Superior temporal gyrus (tissue), 1 donor: Measurements from ENCODE around the gene RSPRY1.
A peak's percentile ranks its signal among the peaks of the same experiment; 100 is the strongest.
"Not testable (repeated sequence)": the region's sequence is repeated elsewhere in the genome, so short reads cannot be mapped to it uniquely, and the experiment has no call there.

Experiments
- DNase-seq: peaks from one replicate; pipeline ENCODE4 v3.0.0-alpha.2; 2016; ENCODE audit errors: extremely low spot score

The RSPRY1 gene

DNA sequence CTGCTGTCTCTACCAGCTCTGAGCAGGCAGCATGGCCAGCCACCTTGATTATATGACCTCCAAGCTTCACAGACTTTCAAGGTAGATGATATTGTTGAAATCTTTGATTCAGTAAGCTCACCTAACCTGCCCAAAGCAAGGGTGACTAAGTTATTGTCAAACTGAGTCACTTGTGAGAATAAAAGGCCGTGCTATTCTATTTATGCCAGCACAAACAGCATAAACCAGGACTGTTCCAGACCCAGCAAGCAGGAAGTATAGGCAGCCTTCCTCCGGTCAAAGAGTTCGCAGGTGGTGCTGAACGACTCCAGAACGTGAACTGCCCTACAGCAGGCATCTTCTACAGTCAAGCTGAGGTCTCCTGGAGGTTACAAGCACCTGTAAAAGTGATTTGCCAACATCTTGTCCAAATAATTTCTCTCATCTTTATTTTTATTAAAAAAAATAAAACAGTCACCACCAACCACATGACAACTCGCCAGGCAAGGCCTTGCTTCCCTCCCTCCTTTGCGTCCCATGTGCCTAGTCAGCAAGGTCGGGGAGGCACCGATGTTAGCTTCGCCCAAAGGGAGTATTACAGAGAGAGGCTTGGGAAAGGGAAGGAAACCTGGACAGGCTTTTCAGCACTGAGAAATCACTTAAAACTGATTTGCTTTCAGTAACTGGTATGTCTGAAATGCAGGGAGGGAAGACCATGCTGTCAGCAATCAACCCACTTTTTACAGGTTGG lies 69.7 kb downstream of the RSPRY1 start:
- DNase-seq: no peak

DNA sequence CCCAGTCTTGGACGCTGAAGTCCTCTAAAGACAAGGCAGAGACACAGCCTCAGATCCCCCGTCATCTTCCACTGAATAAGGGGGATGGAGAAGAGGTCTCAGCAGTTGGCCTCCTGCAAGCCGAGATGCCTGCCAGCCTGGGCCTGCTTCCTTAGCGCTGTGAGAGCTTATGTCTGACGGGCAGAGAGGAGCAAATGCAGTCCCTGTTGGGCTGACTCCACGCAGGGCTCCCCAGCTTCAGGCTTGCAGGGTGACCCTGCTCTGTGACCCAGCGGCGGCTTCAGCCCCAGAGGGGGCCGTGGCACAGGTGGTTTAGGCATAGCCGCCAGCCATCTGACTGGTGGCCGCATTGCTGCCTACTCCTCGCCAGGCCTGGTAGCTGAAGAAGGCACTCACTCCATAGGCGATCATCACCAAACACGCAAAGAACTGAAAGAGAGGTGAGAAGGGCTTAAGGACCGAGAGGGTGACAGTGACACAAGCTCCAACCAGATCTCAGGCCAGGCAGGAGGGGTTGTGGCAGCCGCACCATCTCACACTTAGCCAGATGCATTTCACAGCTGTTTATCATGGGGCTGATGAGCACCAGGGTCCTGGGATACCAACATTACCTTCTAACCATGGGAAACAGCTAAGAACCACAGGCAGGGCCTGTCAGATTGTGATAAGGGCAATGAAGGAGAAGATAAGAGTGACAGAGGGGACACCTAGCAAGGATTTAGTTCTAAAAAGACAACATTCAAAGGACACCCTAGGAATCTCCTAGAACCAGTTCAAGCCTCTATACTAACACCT lies 70.7 kb downstream of the RSPRY1 start:
- DNase-seq: no peak

DNA sequence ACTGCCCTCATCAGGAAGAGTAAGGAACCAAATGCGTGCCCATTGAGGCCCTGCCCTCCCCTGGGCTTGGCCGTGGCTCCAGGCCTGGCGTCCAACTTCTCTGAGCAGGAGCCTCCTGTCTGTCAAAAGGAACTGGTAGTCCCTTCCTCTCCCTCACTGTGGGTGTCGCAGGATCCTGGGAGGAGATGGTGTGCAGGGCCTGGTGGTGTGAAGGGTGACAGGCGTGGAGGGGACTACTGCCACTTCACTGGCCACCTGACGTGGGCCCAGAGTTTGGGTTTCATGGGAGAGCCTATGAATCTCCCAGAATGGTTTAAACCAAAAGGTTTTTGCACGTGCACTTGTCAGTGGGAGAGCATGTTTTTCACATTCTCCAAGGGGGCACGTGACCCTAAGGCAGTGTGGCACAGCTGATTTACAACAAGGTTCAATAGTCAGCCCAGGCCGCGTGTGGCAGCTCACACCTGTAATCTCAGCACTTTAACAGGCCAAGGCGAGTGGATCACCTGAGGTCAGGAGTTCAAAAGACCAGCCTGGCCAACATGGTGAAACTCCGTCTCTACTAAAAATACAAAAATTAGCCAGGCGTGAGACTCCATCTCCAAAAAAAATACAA lies 71.4 kb downstream of the RSPRY1 start:
- no peak for DNase-seq

DNA sequence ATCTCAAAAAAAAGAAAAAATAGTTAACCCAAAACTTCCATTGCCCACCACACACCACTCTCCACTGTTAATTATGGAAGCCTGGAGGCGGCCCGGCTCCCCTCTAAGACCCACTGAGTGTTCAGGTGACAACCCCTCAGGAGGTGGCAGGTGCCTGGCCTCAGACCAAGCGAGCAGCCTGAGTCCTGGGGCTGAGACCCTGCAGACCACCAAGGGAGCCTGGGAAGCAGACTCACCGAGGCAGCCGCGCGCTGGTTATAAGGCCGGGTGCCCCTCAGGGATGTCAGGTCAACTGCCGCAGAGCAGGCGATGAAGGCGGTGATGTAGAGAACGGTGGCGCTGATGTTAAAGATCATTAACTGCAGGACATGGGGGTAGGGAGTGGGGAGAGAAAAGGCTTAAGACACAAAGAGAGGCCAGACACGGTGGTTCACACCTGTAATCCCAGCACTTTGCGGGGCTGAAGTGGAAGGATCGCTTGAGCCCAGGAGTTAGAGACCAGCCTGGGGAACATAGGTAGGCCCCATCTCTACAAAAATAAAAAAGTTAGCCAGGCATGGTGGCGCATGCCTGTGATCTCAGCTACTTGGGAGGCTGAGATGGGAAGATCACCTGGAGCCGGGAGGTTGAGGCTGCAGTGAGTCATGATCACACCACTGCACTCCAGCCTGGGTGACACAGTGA lies 72.2 kb downstream of the RSPRY1 start:
- no peak for DNase-seq

DNA sequence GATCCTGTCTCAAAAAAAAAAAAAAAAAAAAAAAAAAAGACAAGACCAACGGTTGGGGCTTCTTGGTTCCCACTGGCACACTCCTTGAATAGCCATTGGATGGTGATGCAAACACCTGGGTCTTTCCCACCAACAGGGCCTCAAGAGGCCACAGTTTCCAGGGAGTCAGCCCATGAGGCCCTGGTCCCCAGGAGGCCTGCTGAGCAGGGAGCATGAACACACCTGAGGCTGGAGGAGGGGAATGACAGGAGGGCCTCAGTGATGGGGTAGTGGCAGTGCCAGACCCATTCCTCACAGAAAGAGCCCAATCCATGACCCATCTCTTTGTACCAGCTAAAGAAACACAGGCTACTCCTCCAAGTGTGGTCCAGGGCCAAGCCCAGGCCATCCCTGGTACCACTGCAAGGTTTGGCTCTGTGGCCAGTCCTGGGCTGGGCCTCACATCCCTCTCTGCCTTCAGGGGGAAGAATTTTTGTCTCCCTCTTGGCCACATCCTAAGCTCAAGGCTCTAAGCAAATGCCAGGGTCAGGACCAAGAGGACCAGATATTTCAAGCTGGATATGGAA lies 72.9 kb downstream of the RSPRY1 start:
- no peak for DNase-seq

DNA sequence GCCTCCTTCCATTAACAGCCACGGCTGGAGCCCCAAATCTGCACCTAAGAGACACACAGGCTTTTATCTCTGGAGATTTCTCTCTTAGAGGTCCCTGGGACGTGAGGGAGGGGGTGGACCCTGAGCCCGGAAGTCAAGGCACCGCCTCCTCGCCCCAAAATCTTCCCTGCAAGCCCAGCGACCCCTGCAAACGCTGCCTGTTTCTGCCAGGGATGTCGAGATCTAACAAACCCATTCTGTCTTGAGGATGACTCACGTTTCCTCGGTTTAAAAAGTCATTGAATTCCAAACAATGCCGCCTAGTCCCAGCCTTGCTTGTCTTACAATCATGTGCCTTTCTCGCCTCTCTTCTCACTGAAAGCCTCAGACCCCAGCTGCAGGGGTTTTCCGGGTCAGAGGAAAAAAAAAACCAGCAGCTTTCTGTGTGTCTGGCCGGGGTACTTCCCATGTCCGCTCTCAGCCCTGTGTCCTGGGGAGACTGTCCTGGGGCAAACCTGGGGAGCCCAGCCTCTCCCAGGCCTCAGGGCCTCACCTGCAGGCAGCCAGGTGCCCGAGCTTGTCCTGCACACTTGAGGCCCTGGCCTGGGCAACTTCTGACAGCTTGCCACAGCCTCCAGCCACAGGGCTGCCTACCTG lies 74.3 kb downstream of the RSPRY1 start:
- DNase-seq: peak; percentile 91

DNA sequence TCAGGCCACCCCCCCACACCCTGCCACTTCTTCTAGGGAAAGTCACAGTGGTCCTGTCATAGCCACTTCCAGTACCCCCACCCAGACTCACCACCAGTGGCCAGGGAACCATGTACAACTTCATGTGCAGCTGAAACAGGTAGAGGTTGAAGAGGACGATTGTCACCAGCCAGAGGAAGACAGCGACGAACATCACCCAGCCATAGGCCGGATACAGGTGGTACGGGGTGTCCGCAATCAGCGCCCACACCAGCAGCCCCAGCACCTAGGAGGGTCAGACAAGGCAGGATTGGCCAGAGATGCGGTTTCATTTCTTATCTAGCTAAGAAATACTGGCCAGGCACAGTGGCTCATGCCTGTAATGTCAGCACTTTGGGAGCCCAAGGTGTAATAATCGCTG lies 75.7 kb downstream of the RSPRY1 start:
- DNase-seq: no peak

DNA sequence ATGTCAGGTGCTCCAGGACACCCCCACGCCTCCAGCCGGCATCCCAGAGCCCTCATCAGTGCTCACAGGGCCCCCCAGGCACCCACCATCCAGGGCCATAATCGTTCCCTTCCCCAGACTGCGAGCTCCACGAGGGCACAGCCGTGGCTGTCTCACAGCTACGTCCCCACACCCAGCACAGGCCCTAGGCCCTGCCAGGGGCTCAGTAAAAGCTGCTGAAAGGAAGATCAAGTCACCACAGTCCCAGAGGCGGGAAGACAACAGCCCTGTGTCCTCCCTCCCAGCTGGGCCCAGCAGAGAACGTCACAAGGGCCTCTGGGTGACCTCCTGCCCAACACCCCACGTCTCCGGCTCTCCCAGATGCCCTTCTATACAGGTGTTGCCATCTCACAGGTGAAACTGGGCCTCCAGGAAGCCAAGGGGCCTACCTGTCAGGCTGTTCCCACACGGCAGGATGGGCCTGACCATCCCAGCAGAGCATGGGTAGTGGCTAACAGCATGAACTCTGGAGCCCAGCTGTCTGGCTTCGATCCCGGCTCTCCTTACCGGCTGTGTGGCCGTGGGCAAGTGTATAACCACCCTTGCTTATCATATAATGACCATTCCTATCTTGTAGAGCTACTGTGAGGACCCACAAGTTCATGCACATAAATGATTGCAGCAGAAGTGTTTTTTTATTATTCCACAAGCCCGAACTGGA lies 76.9 kb downstream of the RSPRY1 start:
- peak; percentile 77 for DNase-seq

DNA sequence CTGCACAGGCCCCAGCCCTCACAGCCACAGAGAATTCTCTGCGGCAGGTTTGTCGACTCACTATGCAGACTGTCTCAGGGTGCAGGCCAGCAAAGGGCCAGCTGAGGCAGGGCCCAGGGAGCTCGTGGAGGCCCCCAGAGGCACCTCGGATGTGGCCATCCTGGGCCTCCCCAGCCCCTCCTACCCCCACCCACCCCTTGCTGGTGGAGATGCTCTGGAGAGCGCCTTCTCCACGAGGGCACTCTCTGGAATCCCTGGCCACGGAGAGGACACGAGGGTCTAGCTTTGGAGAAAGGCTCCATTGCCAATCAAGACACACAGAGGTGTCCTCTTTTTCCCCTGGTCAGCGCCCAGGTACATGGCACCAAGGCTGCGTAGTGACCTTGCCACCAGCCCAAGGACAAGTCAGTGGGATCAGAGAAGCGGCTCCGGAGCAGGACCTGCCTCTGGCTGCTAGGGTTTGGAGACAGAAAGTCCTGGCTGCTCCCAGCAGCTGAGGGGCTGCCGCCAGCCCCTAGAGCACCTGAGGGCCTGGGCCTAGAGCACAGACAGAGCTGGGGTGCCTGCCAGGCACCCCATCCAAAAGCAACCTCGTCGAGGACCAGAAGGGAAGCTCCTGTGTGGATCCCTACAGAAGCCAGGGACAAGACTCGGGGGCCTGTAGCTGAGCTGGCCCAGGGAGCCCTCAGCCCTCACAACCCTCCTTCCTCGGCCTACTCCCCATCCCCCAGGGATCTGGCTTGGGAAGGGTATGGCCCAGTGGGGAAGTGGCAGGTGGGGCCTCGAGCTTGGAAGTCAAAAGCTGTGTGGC lies 77.6 kb downstream of the RSPRY1 start:
- DNase-seq: no peak

DNA sequence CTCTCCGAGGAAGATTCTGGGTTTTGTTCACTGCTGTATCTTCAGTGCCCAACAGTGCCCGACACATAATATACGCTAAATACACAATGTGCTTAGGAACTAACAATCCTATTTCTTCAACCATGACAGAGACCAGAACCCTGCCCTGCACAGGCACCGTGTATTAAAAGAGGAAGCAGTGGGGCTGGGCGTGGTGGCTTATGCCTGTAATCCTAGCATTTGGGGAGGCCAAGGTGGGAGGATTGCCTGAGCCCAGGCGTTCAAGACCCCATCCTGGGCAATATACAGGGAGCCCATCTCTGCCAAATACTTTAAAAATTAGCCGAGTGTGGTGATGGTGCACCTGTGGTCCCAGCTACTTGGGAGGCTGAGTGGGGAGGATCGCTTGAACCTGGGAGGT lies 78.3 kb downstream of the RSPRY1 start:
- DNase-seq: no peak

DNA sequence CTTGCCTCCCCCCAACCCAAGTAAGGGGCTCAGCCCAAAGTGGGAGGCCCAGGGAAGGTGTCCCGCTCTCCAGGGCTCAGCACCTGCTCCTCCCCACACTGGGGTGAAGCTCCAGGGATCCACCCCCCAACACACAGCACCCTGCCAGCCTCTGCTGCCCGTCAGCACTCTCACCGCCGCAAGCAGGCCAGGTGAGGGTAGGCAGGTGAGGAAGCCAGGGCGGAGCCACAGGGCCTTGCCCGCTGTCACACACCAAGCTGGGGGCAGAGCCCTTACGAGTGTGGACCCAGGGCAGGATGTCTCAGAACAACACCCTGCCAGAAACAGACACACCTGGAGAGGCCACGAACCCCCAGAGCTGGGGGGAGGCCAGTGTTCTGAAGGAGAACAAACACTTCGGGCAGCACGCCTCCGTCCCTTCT lies 78.8 kb downstream of the RSPRY1 start:
- no peak for DNase-seq

DNA sequence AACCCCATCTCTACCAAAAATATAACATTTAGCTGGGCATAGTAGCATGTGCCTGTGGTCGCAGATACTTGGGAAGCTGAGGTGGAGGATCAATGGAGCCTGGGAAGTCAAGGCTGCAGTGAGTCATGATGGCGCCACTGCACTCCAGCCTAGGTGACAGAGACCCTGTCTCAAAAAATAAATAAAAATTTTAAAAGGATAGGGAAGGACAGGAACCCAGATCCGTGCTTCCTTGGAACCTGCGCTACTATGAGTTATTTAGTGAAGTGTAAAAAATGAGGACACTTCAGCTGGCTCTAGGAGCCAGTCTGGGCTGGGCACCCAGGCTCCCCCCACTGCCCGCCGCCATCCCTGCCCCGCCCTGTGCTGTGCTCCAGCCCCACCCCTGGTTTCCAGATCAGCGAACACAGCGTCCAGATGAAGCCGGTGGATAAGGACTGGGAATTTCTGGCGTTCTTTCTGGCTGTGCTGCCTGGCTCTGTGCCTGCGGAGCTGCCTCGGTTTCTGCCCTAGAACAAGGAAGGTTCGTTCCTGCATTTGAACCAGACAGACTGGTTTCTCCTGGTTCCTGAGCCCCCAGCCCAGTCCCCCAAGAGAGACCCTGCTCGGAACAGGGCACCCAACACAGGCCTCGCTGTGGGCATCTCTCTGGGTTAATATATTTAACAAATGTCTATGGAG lies 79.9 kb downstream of the RSPRY1 start:
- DNase-seq: no peak

DNA sequence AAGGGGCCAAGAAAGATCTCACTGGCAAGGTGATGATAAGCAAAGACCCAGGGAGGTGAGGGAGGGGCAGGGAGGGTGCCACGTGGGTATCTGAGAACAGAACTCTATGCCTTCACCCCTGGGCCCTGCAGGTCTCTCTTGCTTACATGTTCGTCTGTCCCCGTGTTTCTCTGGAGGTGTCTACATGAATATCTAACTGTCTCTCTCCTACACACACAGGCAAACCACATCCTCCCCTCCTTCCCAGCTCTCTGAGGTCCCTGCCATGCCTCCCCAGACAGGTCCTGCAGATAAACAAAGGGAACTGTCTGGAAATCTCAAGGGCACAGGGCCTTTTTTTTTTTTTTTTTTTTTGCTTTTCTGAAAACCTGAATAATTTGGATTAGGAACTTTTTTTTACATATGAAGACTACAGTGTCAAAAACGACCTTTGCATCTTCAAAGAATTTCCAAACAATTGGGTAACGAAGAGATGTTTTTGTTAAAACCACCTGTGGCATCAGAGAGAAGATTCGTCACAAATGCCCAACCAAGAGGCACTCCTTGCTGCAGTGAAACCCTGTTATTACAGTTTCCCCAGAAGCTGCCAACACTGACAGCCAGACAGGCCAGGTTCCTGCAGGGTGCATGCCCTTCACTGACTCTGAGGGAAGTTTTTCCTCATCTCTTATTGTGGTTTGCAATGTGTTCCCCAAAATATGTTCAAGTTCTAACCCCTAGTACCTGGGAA lies 80.6 kb downstream of the RSPRY1 start:
- DNase-seq: no peak

DNA sequence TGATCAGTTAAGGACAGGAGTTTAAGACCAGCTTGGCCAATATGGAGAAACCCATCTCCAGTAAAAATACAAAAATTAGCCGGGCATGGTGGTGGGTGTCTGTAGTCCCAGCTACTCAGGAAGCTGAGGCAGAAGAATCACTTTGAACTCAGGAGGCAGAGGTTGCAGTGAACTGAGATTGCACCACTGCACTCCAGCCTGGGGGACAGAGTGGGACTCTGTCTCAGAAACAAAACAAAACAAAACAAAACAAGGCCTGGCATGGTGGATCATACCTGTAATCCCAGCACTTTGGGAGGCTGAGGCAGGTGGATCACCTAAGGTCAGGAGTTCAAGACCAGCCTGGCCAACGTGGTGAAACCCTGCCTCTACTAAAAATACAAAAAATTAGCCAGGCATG lies 81.2 kb downstream of the RSPRY1 start:
- DNase-seq: not testable (repeated sequence)

DNA sequence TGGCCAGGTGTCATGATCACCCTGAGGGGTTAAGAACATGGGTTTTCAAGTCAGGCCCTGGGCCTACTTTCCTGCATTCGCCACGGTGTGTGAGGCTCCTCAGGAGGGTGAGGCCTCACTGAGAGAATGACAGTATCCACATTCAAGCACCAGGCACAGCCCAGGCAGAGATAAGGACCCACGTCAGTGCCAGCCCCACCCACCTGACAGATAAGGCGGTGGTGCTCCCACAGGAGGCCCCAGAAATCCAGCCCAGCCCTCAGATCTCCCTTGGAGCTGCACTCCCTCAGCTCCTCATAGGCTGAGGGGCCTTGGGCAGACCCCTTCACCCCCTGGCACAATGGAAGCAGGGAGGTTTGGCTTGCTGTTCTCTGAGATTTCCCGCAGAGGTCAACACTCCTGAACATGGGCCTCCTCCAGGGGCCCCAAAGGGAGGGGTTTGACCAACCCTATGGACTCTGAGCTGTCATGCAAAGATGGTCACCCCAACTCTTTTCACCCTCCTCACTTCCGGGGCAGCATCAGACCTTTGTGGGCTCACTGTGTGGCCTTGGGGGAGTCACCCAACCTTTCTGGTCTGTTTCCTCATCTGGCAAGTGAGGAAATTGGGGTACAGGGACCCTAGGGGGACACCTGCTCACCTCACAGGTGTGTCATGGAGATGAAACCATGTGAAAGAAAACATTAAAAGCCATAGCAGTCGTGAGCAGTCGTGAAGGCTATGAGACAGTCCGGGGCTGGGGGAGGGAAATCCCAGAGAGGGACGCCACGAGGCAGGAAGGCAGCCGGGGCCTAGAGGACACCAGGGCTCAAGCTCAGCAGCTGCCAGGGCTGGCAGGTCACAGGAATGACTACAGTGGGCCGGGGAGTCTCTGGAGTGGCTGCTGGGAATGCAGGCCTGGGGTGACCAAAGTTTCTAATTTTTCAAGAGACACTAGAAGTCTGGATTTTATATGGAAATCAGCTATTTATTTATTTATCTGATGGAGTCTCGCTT lies 83.0 kb downstream of the RSPRY1 start:
- DNase-seq: no peak

DNA sequence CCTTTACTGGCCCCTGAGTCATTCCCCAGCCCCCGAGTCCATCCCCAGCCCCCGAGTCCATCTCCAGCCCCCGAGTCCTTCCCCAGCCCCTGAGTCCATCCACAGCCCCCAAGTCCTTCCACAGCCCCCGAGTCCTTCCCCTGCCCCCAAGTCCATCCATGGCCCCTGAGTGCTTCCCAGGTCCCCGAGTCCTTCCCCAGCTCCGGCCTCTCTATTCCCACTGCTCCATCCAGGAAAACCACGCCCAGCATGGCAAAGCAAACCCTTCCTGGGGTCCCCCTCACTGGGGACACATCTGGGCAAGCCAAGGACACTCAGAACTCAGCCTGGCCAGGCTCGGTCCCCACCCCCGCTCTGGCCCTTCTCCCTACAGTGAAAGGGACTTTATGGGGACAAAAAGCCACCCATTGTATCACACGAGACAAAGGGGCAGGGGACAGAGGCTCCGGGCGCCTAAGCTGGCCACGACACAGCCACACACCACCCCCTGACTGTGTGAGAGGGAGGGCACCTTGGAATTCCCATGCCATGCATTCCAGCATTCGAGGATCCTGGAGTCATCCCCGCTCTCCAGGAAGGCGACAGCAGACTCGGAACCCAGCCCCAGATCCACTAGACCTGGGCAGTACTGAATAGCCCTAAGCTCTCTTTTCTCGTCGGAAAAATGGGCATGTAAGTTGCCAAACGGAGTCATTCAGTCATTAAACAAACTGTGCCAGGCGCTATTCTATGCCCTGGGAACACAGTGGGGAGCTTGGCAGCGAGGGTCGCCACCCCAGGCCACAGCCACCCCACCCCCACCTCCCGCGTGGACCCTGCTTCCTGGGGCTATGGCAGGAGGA lies 84.3 kb downstream of the RSPRY1 start:
- peak; percentile 95 for DNase-seq

DNA sequence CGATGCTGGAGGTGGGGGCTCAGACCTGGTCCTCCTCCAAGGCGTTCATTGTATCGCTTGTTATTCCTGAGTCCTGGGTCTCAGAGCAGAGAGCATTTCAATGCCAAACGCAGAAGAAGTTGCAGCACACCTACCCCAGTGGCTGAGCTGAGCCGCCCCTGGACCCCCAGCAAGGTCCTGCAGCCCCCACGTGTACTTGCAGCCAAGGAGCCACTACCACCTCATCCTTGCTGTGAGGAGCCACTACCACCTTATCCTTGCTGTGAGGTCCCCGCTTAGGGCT lies 84.9 kb downstream of the RSPRY1 start:
- no peak for DNase-seq
